HG03521 (cell line): ENCODE measurements around the gene PRSS27.

Experiments used
- ATAC-seq: cut with Tn5 transposase; IDR thresholded peaks from one replicate; pipeline ENCODE4 v1.9.1; 2021; ENCODE audit warnings: mild to moderate bottlenecking, moderate library complexity; ENCODE audit not compliant: unreplicated experiment

The PRSS27 gene

GRCh38 chr16:2752035-2752849 is 32.2 kb upstream of the PRSS27 start, which contains the start of gene SRRM2:
SRRM2 (plus strand) TSS chr16:2752638; CDS start chr16:2756365, 3,727 bp downstream.
- peak; percentile 81 for ATAC-seq

GRCh38 chr16:2751577-2752034 is 31.6 kb upstream of the PRSS27 start:
- peak; percentile 31 for ATAC-seq

- ATAC-seq: no peak
Measured at GRCh38 chr16:2749936-2750335, 29.9 kb upstream of the PRSS27 start.

- no peak for ATAC-seq
Measured at GRCh38 chr16:2749476-2749875, 29.5 kb upstream of the PRSS27 start.

- no peak for ATAC-seq
Measured at GRCh38 chr16:2748757-2749455, 28.9 kb upstream of the PRSS27 start.

- ATAC-seq: no peak
Measured at GRCh38 chr16:2745961-2746360, 25.9 kb upstream of the PRSS27 start.

GRCh38 chr16:2745116-2745890 is 25.3 kb upstream of the PRSS27 start:
- no peak for ATAC-seq

GRCh38 chr16:2744711-2745110 is 24.7 kb upstream of the PRSS27 start:
- ATAC-seq: no peak

- ATAC-seq: no peak
Measured at GRCh38 chr16:2743007-2743810, 23.2 kb upstream of the PRSS27 start.

- no peak for ATAC-seq
Measured at GRCh38 chr16:2742323-2743006, 22.4 kb upstream of the PRSS27 start.

GRCh38 chr16:2741168-2741567 is 21.1 kb upstream of the PRSS27 start:
- ATAC-seq: no peak

GRCh38 chr16:2740476-2740875 is 20.5 kb upstream of the PRSS27 start:
- ATAC-seq: no peak

GRCh38 chr16:2739625-2740430 is 19.8 kb upstream of the PRSS27 start:
- no peak for ATAC-seq

- no peak for ATAC-seq
Measured at GRCh38 chr16:2738615-2739014, 18.6 kb upstream of the PRSS27 start.

GRCh38 chr16:2737895-2738418 is 17.9 kb upstream of the PRSS27 start:
- no peak for ATAC-seq

GRCh38 chr16:2737238-2737605 is 17.2 kb upstream of the PRSS27 start:
- ATAC-seq: no peak

- ATAC-seq: no peak
Measured at GRCh38 chr16:2736476-2737237, 16.6 kb upstream of the PRSS27 start.

- no peak for ATAC-seq
Measured at GRCh38 chr16:2734844-2735515, 15.0 kb upstream of the PRSS27 start.
